Airway epithelial cell (primary cell): ENCODE data around the gene C9orf50. TPM values are rescaled to one million over a fixed set of nuclear protein-coding genes. Genes with fewer than 3 reads are reported as not detected.

Experiments
- total RNA-seq: library from RNA; depleted of rRNA; stranded (reverse); fragments of >200 nt; gene quantifications from 2 replicates; pipeline ENCODE4 v1.2.3, GENCODE V29; 2015

C9orf50 gene
- total RNA-seq, result not detected in 2 replicates

GRCh38 chr9:129620669-129621295 lies at the start of gene C9orf50:
Gene C9orf50 (minus strand): TSS chr9:129621101. CDS start chr9:129620574, 527 bp downstream.

DNA sequence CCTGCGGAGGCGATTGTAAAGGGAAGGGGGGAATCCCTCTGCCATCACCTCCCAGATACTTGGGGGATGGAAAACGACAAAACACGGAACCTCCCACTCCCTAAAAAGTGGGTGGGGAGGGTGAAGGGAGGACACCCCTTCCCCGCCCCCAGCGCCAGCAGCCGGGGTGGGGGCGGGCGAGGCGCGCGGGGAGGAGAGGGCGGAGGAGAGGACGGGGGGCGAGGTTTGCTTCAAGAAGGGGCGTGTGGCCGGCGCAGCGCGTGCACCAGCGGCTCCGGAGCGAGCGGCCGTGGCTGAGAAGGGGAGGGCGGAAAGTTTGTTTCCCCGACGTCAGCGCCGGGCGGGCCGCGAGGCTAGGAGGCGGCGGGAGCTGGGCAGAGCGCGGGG lies 44.5 kb upstream of the C9orf50 start, which contains the start of gene PRRX2:
Gene PRRX2 (plus strand): TSS at position 259 of the 387 bp plus-strand sequence. CDS start 221 bp downstream, outside the sequence.

DNA sequence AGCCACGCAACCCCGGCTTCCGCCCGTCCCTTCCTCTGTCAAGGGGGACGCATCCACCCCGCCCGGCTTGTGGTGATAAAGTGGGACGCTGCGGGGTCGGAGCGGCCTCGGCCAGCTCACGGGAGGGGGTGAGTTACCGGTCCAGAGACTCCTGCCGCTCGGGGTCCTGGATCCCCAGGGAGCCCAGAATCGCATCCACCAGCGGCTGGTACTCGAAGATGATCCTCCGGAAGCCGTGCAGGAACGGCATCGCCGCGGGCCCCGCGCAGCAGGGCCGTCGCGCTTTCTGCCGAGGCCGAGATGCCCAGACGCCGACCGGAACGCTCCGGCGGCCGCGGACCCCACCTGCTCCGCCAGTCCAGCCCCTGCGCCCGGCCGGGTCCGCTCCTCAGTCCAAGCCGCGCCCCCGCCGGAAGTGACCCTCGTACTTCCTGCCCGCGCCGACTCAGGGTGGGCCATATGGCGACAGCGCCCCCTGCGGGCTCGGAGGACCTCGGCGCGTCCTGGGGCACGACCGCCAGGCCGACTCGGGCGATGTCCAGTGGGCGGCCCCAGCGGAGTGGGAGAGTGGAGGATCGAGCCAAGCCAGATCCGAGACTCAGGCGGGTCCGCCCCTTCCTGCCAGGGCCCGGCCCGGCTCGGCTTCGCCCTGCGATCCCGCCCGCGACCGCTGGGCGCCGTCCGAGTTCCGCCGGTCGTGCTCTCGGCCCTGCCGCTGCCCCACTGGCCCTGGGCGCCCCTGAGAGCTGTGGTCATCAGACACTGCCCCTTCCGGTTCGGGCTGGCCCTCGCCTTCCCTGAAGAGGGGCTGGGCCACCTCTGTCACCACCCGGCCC lies 21.1 kb upstream of the C9orf50 start, which contains the start of gene ASB6:
Gene ASB6 (minus strand): TSS at position 402 of the 836 bp plus-strand sequence. CDS start 152 bp downstream, at position 250.

DNA sequence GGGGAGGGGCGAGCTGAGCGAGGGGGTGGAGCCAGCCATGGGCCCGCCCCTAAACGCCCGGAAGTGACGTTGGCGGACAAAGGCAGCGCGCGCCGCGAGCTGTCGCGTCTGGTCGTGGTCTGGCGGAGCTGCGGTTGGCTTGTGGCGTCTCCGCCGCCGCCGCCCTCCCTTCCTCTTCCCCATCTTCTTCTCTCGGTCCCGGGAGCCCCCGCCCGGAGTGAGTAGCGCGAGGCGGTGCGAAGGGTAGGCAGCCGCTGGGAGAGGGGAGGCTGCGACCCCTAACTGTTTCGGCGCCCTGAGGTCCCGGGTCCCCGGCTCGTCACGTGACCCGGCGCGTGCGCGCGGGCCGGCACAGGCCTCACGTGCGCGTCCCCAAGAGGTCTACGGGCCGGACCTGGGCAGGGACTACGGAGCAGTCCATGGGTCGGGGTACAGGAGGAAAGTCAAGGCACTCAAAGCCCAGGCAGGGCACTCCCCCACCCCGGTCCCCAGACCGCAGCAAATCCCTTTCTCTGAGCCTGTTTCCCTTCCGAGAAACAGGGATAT lies 5.3 kb upstream of the C9orf50 start, which contains the start of gene NTMT1:
Gene NTMT1 (plus strand): TSS at position 85 of the 546 bp plus-strand sequence. CDS start 6,541 bp downstream, outside the sequence.

Other genes with a start within 250 kb of the C9orf50 start
- gene NTMT1, start 5.1 kb upstream of the C9orf50 start, total RNA-seq, result 23.4 and 50.6 TPM in 2 replicates
- 22.3 and 26.7 TPM in 2 replicates for gene ASB6, start 21.1 kb upstream of the C9orf50 start, total RNA-seq
- 0.33 and 1.2 TPM in 2 replicates for gene PRRX2, start 44.5 kb upstream of the C9orf50 start, total RNA-seq
- 39.3 and 40.9 TPM in 2 replicates for gene PTGES, start 131.9 kb upstream of the C9orf50 start, total RNA-seq
- 16.9 and 30.3 TPM in 2 replicates for gene TOR1B, start 182.1 kb upstream of the C9orf50 start, total RNA-seq
- 29.5 and 45.5 TPM in 2 replicates for gene TOR1A, start 203.0 kb upstream of the C9orf50 start, total RNA-seq
- gene C9orf78, start 214.2 kb upstream of the C9orf50 start, total RNA-seq, result 33.7 and 38.4 TPM in 2 replicates
- gene USP20, start 214.4 kb upstream of the C9orf50 start, total RNA-seq, result 16.2 and 19.2 TPM in 2 replicates